NB4 (cell line): ENCODE data around the gene P4HB.

Experiments
- DNase-seq: peaks from one replicate; pipeline ENCODE4 v3.0.0; 2010; ENCODE audit warnings: low read depth
- H3K4me3 ChIP-seq: one replicate; pipeline ENCODE4 v1.5.1; 2011; ENCODE audit warnings: mild to moderate bottlenecking, low read depth, low read length, moderate library complexity
- MYC ChIP-seq: IDR thresholded peaks from 2 replicates; pipeline ENCODE4 v1.6.1; 2011; ENCODE audit warnings: low read depth, low read length
- POLR2A ChIP-seq: IDR thresholded peaks from 2 replicates; pipeline ENCODE4 v1.6.1; 2011; ENCODE audit warnings: mild to moderate bottlenecking; ENCODE audit not compliant: insufficient read length; ENCODE audit errors: extremely low read depth
- TF ChIP-seq, protein P1 (sequence below): IDR thresholded peaks from 2 replicates; pipeline ENCODE4 v1.6.1; 2011; ENCODE audit warnings: low read depth, low read length
- TF ChIP-seq, protein P2 (sequence below): IDR thresholded peaks from one replicate; pipeline ENCODE4 v1.5.1; 2012; ENCODE audit warnings: low read depth, low read length

The P4HB gene

DNA sequence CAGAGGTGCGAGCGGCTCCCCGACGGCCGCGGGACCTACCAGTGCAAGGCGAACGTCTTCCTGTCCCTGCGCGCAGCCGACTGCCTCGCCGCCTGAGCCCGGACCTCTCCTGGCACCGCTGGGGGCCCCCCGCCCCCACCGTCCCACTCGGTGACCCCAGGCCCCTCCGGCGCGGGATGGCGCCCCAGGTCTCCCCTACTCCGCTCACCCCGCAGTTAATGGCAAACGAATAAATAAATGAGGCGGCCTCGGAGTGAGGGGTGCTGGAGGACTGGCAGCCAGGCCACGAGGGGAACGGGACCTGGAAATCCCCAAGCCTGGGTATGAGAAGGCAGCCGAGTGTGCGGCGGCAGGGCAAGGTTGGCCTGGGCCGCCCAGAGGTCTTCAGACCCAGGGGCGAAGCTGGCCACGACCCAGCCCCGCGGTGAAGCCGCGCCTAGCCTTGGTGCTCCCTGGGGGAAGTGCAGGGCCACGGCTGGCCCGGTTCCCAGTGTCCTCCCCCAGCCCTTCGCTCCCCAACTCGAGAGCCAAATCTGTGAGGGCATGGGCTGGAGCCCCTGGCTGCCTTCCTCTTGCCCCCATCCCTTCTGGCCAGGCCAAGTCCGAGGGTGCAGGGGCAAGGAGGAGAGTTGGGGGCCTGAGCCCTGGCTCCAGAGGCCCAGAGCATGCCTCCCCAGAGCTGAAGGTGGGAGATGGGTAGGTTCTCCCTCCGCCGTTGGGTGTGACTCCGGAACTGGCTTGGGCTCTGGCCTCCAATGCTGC, 42.5 kb upstream of the P4HB start:
- no peak for DNase-seq
- no peak overlapping the region for H3K4me3 ChIP-seq
- no peak for TF ChIP-seq MYC
- TF ChIP-seq, protein P1, sequence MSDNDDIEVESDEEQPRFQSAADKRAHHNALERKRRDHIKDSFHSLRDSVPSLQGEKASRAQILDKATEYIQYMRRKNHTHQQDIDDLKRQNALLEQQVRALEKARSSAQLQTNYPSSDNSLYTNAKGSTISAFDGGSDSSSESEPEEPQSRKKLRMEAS = no peak
- TF ChIP-seq POLR2A = no peak
- TF ChIP-seq, protein P2, sequence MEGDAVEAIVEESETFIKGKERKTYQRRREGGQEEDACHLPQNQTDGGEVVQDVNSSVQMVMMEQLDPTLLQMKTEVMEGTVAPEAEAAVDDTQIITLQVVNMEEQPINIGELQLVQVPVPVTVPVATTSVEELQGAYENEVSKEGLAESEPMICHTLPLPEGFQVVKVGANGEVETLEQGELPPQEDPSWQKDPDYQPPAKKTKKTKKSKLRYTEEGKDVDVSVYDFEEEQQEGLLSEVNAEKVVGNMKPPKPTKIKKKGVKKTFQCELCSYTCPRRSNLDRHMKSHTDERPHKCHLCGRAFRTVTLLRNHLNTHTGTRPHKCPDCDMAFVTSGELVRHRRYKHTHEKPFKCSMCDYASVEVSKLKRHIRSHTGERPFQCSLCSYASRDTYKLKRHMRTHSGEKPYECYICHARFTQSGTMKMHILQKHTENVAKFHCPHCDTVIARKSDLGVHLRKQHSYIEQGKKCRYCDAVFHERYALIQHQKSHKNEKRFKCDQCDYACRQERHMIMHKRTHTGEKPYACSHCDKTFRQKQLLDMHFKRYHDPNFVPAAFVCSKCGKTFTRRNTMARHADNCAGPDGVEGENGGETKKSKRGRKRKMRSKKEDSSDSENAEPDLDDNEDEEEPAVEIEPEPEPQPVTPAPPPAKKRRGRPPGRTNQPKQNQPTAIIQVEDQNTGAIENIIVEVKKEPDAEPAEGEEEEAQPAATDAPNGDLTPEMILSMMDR = no peak

DNA sequence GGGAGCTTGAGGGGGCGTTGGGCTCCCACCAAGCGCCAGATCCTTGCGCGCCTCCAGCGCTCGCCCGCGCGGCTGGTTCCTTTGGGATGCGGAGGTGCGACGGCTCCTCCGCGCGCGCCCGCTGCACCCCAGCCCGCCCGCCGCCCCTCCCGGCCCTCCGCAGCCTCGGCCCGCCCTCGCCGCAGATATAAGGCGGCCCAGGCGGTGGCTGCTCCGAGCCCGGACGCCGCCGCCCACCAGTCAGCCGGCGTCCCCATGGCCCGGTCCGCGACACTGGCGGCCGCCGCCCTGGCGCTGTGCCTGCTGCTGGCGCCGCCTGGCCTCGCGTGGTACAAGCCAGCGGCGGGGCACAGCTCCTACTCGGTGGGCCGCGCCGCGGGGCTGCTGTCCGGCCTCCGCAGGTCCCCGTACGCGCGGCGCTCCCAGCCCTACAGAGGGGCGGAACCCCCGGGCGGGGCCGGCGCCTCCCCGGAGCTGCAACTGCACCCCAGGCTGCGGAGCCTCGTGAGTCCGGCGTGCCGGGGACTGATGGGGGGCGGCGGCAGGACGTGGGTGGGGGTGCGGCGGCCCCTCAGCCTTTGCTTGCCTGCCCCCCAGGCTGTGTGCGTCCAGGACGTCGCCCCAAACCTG, 41.8 kb upstream of the P4HB start, which contains the start of gene NPB:
TSS of gene NPB (plus strand) at position 216 of the 630 bp plus-strand sequence. CDS start at position 256, 40 bp downstream.
- H3K4me3 ChIP-seq = no peak within 1 kb of the TSS
- DNase-seq = no peak
- TF ChIP-seq MYC (no peak), POLR2A (no peak)
- TF ChIP-seq, protein P2 = no peak
- TF ChIP-seq, protein P1 = no peak

DNA sequence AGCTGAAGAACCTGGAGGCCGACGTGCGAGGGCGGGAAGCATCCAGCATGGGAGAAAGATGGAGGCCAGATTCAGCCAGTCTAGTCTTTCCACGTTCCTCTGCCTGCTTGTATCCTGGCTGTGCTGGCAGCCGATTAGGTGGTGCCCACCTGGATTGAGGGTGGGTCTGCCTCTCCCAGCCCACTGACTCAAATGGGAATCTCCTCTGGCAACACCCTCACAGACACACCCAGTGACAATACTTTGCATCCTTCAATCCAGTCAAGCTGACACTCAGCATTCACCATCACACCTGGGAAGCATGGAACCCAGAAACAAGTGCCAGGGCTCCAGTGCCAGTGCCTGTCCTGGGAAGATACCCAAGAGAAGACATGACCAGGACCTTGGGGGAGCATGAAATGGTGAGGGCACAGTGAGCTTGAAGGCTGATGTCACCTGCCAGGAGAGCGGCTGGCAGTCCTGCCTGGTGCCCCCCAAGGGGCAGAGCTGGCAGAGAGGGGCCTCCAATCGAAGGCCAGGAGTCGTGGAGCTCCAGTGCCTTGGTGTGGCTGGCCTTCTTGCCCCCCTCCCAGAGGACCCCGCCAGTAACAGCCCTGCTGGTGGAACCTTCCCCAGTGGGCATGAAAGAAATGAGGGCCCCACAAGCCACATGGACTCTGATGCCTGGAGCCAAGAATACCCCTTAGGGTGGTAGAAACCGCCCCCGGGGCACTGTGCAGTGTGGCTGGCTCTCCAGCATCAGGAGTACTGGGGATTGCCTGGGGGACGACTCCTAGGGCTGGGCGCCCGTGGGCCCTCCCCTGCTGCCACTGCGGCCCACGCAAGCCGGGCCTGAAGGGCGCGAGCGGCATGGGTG, 41.1 kb upstream of the P4HB start:
- no peak overlapping the region for H3K4me3 ChIP-seq
- DNase-seq = no peak
- TF ChIP-seq, protein P2 = no peak
- TF ChIP-seq MYC = no peak
- TF ChIP-seq, protein P1 = no peak
- TF ChIP-seq POLR2A = no peak

DNA sequence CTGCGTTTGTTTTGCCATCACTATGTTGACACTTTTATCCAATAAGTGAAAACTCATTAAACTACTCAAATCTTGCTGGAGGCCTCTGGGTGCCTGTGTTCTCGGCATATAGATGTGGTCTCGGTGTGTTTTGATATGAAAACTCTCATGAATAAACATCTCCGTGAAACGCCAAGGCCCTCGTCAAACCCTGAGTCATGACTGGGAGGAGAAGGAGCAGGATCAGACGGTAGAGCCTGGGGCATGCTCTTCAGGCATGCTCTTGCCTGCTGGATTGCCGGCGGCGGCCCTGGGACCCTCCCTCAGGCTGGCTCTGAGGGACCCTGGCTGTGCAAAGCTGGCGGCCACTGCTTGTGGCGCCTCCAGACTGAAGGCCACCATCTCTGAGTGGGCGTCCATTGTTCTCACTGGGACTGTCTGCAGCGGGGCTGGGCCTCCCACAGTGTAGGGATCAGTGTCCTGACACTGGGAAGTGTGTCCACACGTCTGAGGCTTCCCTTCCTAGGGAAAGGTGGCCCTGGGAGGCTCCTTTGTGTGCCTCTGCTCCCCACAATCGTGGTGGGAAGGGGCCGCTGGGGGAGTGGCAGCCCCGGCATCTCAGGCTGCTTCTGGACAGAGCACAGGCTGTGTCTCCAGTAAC, 40.0 kb upstream of the P4HB start:
- TF ChIP-seq MYC (no peak), POLR2A (no peak)
- TF ChIP-seq, protein P1 = no peak
- TF ChIP-seq, protein P2 = no peak
- no peak for DNase-seq
- H3K4me3 ChIP-seq = no peak overlapping the region

DNA sequence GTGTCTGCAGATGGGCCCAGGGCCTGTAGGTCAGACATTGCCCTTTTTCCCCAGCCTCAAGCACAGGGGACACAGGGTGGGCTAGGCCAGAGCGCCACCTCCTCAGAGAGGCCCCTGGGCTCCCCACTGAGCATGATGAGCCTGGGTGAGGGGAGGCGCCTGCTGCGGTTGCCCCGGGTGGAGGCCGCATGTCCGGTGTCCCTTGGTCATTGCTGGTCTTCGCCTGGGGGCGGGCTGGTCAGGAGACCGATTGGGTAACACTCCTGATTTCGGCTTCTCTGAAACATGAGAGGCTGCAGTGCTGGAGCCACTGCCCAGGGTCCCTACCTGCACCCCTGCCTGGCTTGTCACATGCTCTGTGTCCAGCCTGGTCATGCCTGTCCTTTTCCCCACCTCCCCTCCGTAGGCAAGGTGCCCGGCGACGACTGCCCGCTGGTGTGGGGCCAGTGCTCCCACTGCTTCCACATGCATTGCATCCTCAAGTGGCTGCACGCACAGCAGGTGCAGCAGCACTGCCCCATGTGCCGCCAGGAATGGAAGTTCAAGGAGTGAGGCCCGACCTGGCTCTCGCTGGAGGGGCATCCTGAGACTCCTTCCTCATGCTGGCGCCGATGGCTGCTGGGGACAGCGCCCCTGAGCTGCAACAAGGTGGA, 39.3 kb upstream of the P4HB start:
- TF ChIP-seq POLR2A = no peak
- H3K4me3 ChIP-seq = no peak overlapping the region
- DNase-seq = no peak
